Right lung (tissue), 5 donors: ENCODE results near the gene PDLIM5. TPM values are rescaled to one million over a fixed set of nuclear protein-coding genes. Genes with fewer than 3 reads are reported as not detected.

ENCODE experiments used
- DNase-seq, 2 donors: peaks; one replicate each; pipeline ENCODE4 v3.0.0-alpha.2; 2013
- polyA plus RNA-seq, 5 donors: library from polyadenylated mRNA; unstranded; fragments of 120-200 nt; gene quantifications; one replicate each; pipeline versions ENCODE4 v1.2.1 to v1.2.3, GENCODE V29; 2013; ENCODE audit warnings: inconsistent platforms in 1 of 5, low replicate concordance in 1 of 5; ENCODE audit not compliant: insufficient read length in 5 of 5, insufficient read depth in 1 of 5

PDLIM5 gene
- polyA plus RNA-seq, 5 donors: 19.1 to 21.9 (median 19.3) TPM

GRCh38 chr4:94689155-94689860 is 237.6 kb downstream of the PDLIM5 start:
- no peak for DNase-seq

DNA sequence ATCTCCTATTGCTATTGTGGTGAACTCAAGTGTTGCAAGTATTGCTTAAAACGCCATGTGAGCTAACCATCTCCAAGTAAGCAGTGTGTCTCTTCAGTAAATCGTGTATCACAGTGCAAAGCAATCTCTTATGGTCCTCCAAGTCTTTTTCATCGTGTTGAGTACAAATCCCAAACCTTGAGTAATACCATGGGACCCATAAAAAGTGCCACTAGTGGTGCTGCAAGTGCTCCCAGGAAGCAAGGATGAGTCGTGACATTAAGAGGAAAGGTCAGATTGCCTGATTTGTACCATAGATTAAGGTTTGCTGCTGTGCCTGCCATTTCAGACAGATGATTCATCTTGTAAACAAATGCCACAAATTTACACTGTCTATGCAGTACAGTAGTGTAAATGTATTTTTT is 239.1 kb downstream of the PDLIM5 start:
- DNase-seq: no peak

GRCh38 chr4:94691552-94691951 is 239.8 kb downstream of the PDLIM5 start:
- no peak for DNase-seq

GRCh38 chr4:94695384-94695783 is 243.6 kb downstream of the PDLIM5 start:
- no peak for DNase-seq

DNA sequence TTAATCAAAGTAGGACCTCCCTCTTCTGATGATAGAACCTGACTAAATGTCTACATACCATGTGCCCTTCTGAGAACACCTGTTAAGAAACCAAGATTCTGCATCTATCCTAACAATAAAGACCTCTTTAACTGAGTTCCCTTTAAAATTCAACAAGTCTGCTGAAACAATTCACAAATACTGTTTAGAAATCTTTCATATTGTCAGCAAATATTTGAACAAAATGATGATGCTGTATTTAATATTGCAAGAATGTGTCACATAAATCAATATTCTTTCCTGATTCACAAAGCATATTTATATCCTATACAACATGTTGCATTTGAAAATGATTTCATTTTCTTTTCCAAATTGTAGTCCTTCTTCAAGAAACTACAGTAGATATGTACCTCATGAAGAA is 246.4 kb downstream of the PDLIM5 start:
- DNase-seq: no peak

DNA sequence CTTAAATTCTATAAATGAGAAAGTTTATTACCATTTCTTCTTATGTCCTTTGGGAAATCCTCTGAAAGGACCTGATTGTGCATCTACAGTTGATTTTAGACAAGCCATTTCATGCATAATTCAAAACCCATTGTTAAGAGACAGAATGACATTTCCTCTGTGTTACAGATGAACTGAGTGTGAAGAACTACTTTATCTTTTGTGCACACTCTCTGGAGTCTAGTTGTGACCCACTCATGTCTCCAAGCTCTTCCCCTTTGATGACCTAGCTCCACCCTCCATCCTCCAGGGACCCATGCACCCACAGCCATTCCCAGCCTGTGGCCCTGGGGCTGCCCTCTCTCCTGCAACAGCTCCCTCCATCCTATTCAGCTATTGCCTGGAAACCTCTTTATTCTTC is 248.6 kb downstream of the PDLIM5 start:
- DNase-seq: no peak

DNA sequence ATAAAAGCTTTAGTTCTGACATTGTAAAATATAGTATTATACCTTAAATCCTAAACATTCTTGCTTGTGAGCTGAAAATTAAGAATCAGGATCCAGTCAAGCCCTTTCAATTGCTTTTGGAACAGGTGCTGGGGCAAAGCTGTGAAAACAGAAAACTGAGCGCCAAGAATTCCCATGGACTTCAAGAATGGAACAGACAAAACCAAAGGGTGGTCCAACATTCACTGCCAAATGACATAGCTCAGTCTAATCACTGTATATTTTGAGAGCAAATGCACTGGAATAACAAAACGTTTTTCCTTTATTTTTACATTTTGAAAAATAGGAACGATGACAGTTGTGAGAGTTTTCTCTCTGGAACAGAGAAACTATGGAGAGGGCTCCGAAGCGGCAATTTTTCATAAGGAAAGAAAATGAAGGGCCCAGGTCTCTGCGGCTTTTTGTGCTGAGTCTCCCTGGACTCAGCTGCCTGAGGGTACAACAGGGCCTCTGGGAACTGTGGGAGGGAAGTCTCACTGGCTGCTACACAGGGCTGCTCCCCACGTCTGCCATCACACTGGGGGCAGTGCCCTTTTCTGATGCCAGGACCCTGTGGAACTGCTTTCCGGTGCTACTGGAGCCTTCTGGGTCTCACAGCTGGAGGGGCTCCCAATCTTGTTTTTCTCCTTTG is 250.0 kb downstream of the PDLIM5 start:
- no peak for DNase-seq

DNA sequence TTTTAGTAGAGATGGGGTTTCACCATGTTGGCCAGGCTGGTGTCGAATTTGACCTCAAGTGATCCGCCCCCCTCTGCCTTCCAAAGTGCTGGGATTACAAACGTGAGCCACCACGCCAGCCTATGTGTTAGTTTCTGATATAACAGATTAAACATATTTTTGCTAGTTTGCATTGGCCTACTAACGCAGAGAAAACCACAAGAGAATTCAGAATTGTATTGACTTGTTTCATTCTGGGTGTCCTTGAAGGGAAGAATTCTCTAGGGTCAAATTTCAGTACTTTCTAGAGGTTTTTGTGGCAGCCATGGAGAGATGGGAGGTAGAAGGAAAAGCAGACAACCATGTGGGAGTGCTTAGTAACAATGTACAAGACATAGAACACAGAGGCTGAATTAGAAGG is 259.9 kb downstream of the PDLIM5 start:
- no peak for DNase-seq

- no peak for DNase-seq
These were observed 262.8 kb downstream of the PDLIM5 start for GRCh38 chr4:94714365-94715160.

DNA sequence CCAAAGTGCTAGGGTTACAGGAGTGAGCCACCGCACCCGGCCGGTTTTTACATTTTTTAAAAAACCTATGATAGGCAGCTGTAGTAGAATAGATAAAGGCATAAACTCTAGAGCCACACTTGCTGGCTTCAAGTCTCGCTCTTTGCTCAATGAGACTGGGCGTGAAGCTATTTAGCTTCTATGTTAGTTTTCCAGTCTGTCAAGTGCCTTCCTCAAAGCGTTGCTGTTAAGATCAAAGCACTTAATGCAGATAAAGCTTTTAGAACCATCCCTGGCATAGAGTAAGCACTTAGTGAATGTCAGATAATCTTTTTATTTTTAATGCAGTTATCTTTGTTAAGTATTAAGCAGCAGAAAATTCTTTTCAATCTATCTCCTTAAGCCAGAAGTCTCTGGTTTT is 264.0 kb downstream of the PDLIM5 start:
- DNase-seq: no peak

Other genes with a start within 250 kb of the PDLIM5 start
- 10 to 100 TPM; 41.9 to 72.0 (median 60.7) TPM for gene SMARCAD1, start 244.1 kb upstream of the PDLIM5 start, polyA plus RNA-seq
- 1 to 10 TPM; 2.9 to 7.7 (median 6.2) TPM for gene HPGDS, start 109.1 kb upstream of the PDLIM5 start, polyA plus RNA-seq